MG63 (cell line): ENCODE measurements around the gene ACAD8. TPM values are rescaled to one million over a fixed set of nuclear protein-coding genes. Genes with fewer than 3 reads are reported as not detected.
A peak's percentile ranks its signal among the peaks of the same experiment; 100 is the strongest.
"Not testable (repeated sequence)": the region's sequence is repeated elsewhere in the genome, so short reads cannot be mapped to it uniquely, and the experiment has no call there.

Source experiments
- DNase-seq: peaks from one replicate; pipeline ENCODE4 v3.0.0-alpha.2; 2020
- H3K27me3 ChIP-seq: fragments of 250-450 bp; sonication (Bioruptor Pico); 2 replicates; pipeline ENCODE4 v1.5.1; 2020; ENCODE audit warnings: mild to moderate bottlenecking, moderate library complexity
- H3K36me3 ChIP-seq: fragments of 250-450 bp; sonication (Bioruptor Pico); 2 replicates; pipeline ENCODE4 v1.5.1; 2020; ENCODE audit warnings: mild to moderate bottlenecking, moderate library complexity
- H3K4me3 ChIP-seq: fragments of 250-450 bp; sonication (Bioruptor Pico); 2 replicates; pipeline ENCODE4 v1.5.1; 2020; ENCODE audit warnings: mild to moderate bottlenecking, moderate library complexity
- H3K9me3 ChIP-seq: fragments of 250-450 bp; sonication (Bioruptor Pico); 2 replicates; pipeline ENCODE4 v1.5.1; 2020; ENCODE audit warnings: mild to moderate bottlenecking, moderate library complexity
- total RNA-seq: library from RNA; depleted of rRNA; stranded (reverse); fragments of >200 nt; shearing (Covaris generic); gene quantifications from 2 replicates; pipeline ENCODE4 v1.2.3, GENCODE V29; 2014; ENCODE audit warnings: low replicate concordance

Gene ACAD8
- total RNA-seq, 1 experiment from 2014 or later, result 12.3 TPM

DNA sequence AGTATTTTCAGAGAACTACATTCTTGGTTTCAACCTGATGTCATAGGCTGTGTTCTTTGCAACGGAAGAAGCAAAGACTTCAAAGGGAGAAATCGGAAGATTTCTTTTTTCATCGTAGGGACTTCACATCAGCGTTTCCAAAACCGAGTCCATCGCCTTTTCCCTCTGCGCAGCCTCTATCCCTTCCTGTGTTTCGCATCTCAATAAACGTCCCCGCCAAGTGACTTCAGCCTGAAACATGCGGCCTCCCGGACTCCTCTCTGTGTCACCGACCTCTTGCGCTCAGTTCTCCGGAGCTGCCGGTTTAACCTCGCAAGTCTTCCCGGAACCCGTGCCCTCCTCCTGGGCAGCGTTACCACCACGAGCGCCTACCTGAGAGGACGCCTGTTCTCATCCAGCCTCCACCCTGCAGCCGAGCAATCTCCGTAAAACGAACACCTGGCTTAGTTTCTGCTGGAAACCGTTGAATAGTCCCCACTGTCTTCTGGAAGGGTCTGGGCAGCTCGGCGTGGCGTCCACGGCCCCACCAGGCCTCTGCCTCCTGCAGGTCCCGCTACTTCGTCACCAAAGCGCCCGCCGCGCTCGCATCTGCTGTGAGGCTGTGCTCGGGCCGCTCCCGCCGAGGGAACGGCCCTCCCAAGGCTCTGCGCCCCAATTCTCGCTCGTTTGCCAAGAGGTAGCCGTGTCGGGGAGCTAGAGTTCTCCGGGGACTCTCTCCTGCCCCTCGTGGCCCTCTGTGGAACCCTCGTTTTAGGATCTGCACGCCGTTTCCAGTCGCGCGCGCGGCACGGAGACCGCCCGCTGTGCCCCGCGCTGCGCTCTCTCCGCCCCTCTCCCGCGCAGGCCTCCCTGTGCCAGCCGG lies 22.4 kb downstream of the ACAD8 start, which contains the start of gene GLB1L3:
Gene GLB1L3, plus strand, starts transcription at position 846 of the 862 bp plus-strand sequence. CDS start 362 bp downstream, outside the sequence.
- peaks cover 29% of the 10 kb centered on the region for H3K27me3 ChIP-seq
- peak within 1 kb of the TSS; percentile 24 for H3K4me3 ChIP-seq
- H3K36me3 ChIP-seq, result no peaks in the 10 kb centered on the region
- H3K9me3 ChIP-seq, result no peaks in the 10 kb centered on the region
- DNase-seq, result peak; percentile 35

DNA sequence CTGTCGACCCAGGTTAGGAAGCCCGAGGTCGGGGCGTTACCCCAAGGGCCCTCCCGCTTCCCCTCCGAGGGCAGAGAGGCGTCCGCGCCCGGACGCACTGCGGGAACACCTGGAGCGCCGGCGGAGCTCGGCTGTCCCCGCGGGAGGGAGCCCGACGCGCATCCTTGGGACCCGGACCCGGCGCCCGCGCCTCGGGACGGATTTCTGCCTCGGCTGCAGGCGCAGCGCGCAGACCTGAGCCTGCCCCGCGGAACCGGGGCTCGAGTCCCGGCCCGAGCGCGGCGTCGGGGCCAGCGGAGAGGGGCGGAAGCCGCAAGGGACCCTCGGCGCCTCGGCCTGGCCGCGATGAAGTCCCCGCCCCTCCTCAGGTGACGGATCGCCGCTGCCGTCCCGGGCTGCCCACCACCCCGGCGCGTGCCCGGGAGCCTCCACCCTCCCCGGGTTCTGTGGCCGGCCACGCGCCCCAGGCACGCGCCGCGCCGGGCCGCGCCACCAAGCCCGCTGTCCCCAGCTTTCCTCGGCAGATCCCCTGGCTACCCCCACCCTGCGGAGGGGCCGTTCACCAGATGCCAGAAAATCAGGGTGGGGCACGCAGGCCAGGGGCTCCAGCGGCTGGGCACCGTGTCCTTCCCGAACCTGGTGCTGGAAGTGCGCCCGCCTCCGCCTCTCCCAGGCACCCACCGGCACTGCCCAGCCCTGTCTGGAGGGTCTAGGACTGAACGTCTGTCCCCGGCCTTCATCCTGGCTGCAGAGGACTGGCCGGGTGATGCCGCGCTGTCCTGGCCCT lies 23.2 kb downstream of the ACAD8 start:
- DNase-seq, result no peak
- H3K27me3 ChIP-seq, result peaks cover 29% of the 10 kb centered on the region
- H3K4me3 ChIP-seq, result peak overlapping the region; percentile 24
- H3K9me3 ChIP-seq, result no peaks in the 10 kb centered on the region
- no peaks in the 10 kb centered on the region for H3K36me3 ChIP-seq

DNA sequence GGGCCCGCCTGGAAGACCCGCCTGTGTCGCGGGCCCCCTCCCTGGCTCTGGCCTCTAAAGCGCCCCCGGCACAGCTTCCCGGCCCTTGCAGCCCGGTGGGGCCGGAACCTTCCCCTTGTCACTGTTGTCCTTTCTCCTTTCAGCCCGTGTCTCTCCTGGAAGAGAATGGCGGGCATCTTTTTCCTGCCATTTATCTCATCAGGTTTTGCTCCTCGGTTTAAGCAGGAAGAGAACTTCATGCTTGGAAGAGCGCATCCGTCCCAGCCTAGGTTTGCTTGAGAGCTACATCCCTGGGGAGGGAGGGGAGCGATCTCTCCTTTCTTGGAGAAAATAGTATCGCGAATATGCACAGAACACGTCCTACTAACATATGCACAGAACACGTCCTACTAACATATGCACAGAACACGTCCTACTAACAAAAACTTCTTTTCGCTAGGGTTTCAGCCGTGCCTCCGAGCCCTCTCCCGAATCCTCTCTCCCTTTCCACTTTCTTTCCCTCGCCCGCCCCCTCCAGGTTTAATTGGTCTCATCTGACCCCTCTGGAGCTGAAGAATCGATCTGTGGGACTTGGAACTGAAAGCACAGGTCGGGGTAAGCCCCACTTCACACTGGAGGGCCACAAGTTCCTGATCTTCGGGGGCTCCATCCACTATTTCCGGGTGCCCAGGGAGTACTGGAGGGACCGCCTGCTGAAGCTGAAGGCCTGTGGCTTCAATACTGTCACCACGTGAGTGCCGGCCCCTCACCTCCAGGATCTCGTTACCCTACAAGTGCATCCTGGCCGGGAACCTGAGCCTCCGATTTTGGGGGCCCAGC lies 24.0 kb downstream of the ACAD8 start:
- no peaks in the 10 kb centered on the region for H3K36me3 ChIP-seq
- no peaks in the 10 kb centered on the region for H3K9me3 ChIP-seq
- peaks cover 29% of the 10 kb centered on the region for H3K27me3 ChIP-seq
- no peak overlapping the region for H3K4me3 ChIP-seq
- DNase-seq, result no peak

DNA sequence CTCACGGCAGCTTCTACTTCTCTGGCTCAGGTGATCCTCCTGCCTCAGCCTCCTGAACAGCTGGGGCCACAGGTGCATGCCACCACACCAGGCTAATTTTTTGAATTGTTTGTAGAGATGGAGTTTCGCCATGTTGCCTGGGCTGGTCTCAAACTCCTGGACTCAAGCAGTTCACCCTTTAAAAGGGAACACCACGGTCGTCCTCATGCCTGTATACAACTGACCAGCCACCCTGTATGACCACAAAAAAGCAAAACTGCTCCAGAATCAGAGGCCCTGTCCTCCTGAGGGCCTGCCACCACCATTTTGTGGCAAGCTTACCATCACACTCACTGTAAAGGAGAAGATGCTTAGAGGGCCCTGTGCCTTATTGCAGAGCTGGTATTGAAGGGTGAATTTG lies 25.0 kb downstream of the ACAD8 start:
- H3K4me3 ChIP-seq, result no peak overlapping the region
- no peak for DNase-seq
- H3K27me3 ChIP-seq, result peaks cover 29% of the 10 kb centered on the region
- H3K9me3 ChIP-seq, result no peaks in the 10 kb centered on the region
- H3K36me3 ChIP-seq, result no peaks in the 10 kb centered on the region

DNA sequence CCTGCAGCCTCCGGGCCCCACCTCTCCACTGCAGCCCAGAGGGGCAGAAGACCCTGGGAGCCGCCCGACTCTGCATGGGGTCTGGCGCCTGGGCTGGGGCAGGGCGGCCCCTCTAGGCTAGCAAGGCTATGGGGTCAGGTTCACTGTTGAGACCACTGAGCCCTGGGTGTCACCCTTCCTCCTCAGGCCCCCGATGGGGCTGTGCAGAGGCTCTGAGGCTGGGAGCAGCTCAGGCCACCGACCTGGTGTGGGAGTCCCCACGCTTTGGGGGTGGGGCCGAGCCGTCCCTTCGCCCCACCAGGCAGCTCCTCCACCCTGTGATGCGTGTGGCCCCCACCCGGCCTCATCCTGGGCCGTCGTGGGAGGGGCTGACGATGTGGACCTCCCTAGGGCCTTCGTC lies 28.3 kb downstream of the ACAD8 start:
- DNase-seq, H3K27me3 ChIP-seq, H3K36me3 ChIP-seq, H3K4me3 ChIP-seq, H3K9me3 ChIP-seq: not testable (repeated sequence)

DNA sequence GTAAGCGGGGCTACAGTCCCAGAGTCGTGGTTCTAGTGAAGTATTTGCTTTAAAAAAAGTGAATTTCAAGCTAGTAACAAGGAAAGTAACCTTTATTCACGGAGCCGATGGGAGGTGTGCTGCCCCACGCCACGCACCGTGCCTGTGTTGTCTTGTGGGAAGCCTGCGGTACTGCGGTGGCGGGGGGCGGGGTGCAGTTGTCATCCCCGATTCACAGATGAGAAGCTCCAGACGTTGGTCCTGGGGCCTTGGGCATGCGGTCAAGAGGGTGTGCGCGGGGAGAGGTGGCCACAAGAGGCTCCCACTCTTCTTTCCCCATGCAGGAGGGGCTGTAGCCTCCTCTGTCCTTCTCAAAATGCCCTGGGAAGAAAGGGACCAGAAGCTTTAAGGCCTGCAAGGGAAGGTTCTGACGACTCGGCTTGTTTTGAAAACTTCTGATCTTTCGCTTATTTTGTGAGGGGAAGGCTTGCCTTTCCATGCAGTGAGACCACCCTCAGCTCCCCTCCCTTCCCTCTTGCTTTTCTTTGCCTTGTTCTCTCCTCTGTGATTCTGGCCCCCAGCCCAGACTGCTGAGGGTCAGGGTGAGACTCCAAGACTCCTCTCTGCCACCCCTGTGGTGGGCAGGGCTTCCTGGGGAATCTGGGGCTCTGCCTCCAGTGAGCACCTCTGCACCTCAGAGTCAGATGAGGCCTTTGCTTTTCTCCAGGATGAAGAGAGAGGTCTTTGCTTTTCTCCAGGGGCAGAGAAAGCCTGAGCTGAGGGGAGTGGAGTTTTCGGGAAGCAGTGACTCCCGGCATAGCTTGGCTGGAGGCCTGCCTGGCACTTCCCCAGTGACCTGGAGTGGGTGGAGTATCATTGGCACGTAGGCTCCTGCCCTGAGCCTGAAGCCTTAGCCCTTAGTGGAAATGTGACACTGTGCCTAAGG lies 29.0 kb downstream of the ACAD8 start:
- no peaks in the 10 kb centered on the region for H3K27me3 ChIP-seq
- no peaks in the 10 kb centered on the region for H3K36me3 ChIP-seq
- no peak overlapping the region for H3K4me3 ChIP-seq
- H3K9me3 ChIP-seq, result no peaks in the 10 kb centered on the region
- DNase-seq, result peak; percentile 47

DNA sequence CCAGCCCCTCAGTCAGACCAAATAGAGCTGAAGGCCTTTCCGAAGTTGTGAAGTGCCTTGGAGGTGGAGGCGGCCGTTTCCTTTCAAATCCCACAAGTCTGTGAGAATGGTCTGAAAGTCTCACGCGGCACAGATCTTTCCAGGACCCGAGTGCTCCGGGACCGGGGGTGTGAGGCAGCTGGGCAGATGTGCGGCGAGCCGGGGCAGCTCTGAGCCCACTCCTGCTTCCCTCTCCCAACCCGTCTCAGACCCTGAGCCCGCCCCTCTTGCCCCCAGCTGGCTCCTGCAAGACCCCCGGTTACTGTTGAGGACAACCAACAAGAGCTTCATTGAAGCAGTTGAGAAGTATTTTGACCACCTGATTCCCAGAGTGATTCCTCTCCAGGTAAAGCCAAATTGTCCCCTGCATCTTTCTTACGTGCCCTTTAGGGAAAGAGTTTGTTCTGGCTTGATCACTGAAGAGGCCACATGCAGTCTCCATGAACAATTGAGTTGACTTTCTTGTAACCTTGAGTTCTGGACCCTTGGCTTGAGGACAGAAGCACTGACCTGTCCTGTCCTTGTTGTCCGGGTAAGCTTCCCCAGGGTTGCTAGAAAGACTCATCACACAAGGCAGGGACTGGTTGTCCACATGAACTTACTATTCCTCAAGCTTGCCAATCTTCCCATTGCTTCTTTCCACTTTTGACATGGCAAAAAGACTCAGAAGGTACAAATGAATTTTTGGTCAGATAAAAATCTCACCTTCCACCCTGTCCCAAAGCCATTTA lies 30.3 kb downstream of the ACAD8 start:
- H3K4me3 ChIP-seq, result no peak overlapping the region
- DNase-seq, result no peak
- H3K9me3 ChIP-seq, result no peaks in the 10 kb centered on the region
- H3K27me3 ChIP-seq, result no peaks in the 10 kb centered on the region
- H3K36me3 ChIP-seq, result no peaks in the 10 kb centered on the region

DNA sequence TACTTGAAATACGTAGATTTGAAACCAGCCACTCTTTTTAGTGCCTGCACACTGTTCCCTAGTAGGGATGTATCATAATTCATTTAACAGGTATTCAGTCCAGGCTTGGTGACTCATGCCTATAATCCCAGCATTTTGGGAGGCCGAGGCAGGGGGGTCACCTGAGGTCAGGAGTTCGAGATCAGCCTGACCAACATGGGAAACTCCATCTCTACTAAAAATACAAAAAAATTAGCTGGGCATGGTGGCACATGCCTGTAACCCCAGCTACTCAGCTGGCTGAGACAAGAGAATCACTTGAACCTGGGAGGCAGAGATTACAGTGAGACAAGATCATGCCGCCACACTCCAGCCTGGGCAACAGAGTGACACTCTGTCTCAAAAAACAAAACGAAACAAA lies 31.0 kb downstream of the ACAD8 start:
- not testable (repeated sequence) for H3K9me3 ChIP-seq, H3K36me3 ChIP-seq, H3K4me3 ChIP-seq, DNase-seq, H3K27me3 ChIP-seq

DNA sequence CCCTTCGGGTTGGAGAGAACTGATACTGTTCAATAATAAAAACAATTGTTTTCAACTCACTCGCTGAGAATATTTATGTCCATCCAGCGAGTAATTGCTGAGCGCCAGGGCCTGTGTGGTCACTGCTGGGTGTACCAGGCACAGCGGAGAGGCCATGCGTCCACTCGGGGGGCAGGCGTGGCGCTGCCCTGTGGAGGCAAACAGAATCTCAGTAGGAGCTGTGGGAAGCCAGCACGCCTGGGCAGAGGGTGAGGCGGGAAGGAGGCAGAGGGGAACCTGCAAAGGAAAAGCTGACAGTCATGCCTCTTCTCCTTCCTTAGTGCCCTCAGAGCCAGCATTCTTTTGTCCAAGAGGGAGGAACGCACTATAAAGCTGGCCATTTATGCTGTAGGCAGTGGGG lies 34.2 kb downstream of the ACAD8 start:
- H3K4me3 ChIP-seq, result no peak overlapping the region
- no peak for DNase-seq
- H3K36me3 ChIP-seq, result no peaks in the 10 kb centered on the region
- no peaks in the 10 kb centered on the region for H3K27me3 ChIP-seq
- no peaks in the 10 kb centered on the region for H3K9me3 ChIP-seq

DNA sequence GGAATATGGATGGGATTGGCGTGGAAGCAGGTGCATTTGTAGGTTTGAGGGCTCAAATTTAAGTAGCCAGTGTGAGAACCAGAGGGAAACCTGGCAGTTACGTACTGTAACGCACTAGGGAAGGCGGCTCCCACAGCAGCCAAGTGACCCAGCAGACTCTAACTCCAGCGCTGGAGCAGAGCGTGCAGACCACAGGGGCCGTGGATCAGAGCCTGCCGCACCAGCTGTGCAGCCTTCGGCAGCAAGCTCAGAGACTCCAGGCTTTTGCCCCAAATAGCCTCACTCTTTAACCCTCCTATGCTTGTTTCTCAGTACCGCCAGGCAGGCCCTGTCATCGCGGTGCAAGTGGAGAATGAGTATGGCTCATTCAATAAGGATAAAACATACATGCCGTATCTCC lies 35.1 kb downstream of the ACAD8 start:
- Histone ChIP-seq H3K4me3 (no peak overlapping the region), H3K9me3 (no peaks in the 10 kb centered on the region), H3K27me3 (no peaks in the 10 kb centered on the region), H3K36me3 (no peaks in the 10 kb centered on the region)
- no peak for DNase-seq

DNA sequence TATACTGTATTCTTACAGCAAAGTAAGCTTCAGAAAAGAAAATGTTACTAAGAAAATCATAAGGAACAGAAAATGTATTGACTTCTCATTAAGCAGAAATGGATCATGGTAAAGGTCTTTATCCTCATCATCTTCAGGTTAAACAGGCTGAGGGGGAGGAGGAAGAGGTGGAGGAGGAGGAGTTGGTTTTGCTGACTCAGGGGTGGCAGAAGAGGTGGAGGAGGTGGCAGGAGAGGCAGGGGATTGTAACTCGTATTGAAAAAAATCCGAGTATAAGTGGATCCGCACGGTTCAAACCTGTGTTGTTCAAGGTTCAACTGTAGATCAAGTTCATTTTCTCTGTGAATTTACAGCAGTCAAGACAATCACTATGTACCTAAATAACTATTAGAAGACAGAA lies 35.8 kb downstream of the ACAD8 start:
- H3K9me3 ChIP-seq, result no peaks in the 10 kb centered on the region
- no peak for DNase-seq
- H3K4me3 ChIP-seq, result no peak overlapping the region
- no peaks in the 10 kb centered on the region for H3K27me3 ChIP-seq
- H3K36me3 ChIP-seq, result no peaks in the 10 kb centered on the region

DNA sequence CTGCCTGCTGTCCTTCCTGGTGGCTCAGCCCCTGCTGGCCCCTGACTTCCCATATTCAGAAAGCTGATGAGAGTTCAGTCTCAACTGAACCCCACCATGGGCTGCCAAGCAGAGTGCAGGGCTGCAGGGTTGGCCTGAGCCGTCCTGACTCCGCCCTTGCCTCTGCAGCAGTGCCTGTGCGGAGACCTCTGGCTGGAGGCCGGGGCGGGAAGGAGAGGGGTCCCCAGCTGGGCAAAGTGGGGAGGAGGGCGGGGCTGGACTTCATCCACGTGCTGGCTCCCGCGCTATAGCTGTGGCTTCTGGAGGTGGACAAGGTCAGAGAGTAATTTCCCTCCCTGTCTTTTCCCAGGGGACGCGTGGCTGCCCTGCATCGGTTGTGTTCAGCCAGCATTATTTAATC lies 36.4 kb downstream of the ACAD8 start:
- Histone ChIP-seq H3K36me3 (no peaks in the 10 kb centered on the region), H3K9me3 (no peaks in the 10 kb centered on the region), H3K27me3 (no peaks in the 10 kb centered on the region), H3K4me3 (no peak overlapping the region)
- DNase-seq, result no peak

DNA sequence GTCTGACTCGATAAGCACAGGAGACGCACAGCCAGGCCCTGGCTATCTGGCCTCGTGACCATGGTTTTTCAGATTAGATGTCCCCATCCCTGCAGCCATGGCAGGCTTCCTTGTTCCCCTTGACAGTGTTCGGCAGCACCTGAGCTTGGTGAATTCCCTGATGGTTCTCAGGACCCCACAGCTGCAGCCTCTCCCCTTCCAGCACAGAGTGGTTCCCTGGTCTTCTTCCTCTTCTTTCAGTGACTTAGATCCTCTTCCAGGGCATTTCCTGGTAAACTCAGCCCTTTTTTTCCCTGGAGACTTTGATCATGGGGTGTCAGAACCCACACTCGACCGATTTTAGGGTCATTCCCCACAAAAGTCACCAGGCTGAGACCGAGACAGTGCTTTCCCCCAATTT lies 37.3 kb downstream of the ACAD8 start:
- H3K27me3 ChIP-seq, result no peaks in the 10 kb centered on the region
- no peaks in the 10 kb centered on the region for H3K36me3 ChIP-seq
- no peak for DNase-seq
- H3K9me3 ChIP-seq, result no peaks in the 10 kb centered on the region
- no peak overlapping the region for H3K4me3 ChIP-seq

DNA sequence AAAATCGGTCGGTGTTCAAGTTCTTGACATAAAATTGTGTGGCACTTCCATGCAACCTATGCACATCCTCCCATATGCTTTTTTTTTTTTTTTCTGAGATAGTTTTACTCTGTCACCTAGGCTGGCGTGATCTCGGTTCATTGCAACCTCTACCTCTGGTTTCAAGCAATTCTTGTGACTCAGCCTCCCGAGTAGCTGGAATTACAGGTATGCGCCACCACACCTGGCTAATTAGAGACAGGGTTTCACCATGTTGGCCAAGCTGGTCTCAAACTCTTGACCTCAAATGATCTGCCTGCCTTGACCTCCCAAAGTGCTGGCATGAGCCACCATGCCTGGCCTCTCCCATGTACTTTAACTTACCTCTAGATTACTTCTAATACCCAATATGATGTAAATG lies 37.8 kb downstream of the ACAD8 start:
- no peaks in the 10 kb centered on the region for H3K27me3 ChIP-seq
- H3K9me3 ChIP-seq, result no peaks in the 10 kb centered on the region
- H3K36me3 ChIP-seq, result no peaks in the 10 kb centered on the region
- H3K4me3 ChIP-seq, result no peak overlapping the region
- DNase-seq, result no peak

DNA sequence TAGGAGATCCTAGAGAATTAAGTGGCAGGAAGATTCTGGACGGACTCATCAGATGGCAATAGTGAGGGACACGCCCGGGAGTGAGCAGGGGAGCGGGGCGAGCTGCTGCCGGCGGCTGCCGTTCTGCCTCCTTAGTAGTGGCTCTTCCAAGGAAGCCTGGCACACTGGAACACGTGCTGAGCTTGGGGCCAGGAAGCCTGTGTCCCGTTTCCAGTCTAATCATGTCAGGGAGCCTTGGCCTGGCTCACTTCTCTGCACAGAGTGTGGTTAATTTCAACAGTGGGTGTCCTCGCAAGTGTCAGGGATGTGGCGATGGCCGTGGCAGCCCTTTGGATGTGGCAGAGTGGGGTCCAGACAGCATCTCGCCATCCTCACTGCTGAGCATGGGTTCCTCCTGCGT lies 39.3 kb downstream of the ACAD8 start:
- Histone ChIP-seq H3K36me3 (no peaks in the 10 kb centered on the region), H3K9me3 (no peaks in the 10 kb centered on the region), H3K27me3 (no peaks in the 10 kb centered on the region), H3K4me3 (no peak overlapping the region)
- no peak for DNase-seq
